ENCODE measurements around the gene MTX1. TPM values are rescaled to one million over a fixed set of nuclear protein-coding genes. Genes with fewer than 3 reads are reported as not detected.

Gene MTX1
- total and polyA plus RNA-seq, 9 of the 15 experiments (the other 6 are each of a cell fraction or from before 2014, with no cell fraction given), result 29.1 to 98.4 (median 66.9) TPM

DNA sequence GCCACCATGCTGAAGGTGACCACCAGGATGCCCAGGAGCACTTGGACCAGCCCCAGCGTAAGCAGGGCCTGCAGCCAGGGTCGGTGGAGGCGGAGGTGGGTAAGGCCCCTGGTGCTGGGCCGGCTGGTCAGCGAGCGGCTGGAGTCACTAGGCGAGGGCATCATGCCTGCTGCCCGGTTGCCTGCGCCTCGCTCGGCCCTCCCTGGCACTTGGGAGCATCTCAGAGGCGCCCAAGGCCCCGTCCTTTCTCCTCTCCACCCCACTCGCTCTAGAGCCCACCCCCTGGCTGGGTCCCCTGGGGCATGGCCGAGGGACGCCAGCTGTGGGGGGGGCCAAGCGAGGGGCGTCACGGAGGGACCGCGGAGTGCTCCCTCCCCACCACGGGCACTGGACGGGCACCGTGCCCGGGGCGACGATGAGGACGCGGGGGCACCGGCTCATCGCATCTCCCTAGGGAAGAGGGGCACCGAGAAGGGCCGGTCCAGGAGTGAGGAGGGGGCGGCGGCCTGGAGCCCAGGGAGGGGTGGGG, 46.3 kb downstream of the MTX1 start (continued):
- TF ChIP-seq, protein P1, sequence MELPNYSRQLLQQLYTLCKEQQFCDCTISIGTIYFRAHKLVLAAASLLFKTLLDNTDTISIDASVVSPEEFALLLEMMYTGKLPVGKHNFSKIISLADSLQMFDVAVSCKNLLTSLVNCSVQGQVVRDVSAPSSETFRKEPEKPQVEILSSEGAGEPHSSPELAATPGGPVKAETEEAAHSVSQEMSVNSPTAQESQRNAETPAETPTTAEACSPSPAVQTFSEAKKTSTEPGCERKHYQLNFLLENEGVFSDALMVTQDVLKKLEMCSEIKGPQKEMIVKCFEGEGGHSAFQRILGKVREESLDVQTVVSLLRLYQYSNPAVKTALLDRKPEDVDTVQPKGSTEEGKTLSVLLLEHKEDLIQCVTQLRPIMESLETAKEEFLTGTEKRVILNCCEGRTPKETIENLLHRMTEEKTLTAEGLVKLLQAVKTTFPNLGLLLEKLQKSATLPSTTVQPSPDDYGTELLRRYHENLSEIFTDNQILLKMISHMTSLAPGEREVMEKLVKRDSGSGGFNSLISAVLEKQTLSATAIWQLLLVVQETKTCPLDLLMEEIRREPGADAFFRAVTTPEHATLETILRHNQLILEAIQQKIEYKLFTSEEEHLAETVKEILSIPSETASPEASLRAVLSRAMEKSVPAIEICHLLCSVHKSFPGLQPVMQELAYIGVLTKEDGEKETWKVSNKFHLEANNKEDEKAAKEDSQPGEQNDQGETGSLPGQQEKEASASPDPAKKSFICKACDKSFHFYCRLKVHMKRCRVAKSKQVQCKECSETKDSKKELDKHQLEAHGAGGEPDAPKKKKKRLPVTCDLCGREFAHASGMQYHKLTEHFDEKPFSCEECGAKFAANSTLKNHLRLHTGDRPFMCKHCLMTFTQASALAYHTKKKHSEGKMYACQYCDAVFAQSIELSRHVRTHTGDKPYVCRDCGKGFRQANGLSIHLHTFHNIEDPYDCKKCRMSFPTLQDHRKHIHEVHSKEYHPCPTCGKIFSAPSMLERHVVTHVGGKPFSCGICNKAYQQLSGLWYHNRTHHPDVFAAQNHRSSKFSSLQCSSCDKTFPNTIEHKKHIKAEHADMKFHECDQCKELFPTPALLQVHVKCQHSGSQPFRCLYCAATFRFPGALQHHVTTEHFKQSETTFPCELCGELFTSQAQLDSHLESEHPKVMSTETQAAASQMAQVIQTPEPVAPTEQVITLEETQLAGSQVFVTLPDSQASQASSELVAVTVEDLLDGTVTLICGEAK (IDR thresholded peaks at IDR 0.05), result no peak
- TF ChIP-seq, protein P1 (CRISPR knock-in tag; IDR thresholded peaks at IDR 0.05), result no peak
- TF ChIP-seq, protein P2, sequence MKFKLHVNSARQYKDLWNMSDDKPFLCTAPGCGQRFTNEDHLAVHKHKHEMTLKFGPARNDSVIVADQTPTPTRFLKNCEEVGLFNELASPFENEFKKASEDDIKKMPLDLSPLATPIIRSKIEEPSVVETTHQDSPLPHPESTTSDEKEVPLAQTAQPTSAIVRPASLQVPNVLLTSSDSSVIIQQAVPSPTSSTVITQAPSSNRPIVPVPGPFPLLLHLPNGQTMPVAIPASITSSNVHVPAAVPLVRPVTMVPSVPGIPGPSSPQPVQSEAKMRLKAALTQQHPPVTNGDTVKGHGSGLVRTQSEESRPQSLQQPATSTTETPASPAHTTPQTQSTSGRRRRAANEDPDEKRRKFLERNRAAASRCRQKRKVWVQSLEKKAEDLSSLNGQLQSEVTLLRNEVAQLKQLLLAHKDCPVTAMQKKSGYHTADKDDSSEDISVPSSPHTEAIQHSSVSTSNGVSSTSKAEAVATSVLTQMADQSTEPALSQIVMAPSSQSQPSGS (CRISPR knock-in tag; IDR thresholded peaks at IDR 0.05), result no peak
- TF ChIP-seq ZNF766 (CRISPR knock-in tag; conservative IDR thresholded peaks at IDR 0.05) (no peak), EP400 (IDR thresholded peaks at IDR 0.05) (no peak), TBL1XR1 (IDR thresholded peaks at IDR 0.05; ENCODE audit: low read length in 2 of 2) (no peak), MECOM (CRISPR knock-in tag; IDR thresholded peaks at IDR 0.05) (no peak)

Data from K562 (cell line).